Gastrocnemius medialis (tissue), 4 donors: ENCODE data around the gene MYBPH.

ENCODE experiments used
- CTCF ChIP-seq, 5 experiments: fragments of 450-650 bp in 3 of 5; fragments of 200-600 bp in 2 of 5; sonication (generic) in 2 of 5; IDR thresholded peaks in 4 of 5; conservative IDR thresholded peaks in 1 of 5; 1 replicate in 4 of 5; 2 replicates in 1 of 5; pipeline ENCODE4 v1.5.1; 2016 to 2019; ENCODE audit warnings: antibody characterized with exemption in 5 of 5, mild to moderate bottlenecking in 3 of 5, moderate library complexity in 3 of 5
- POLR2A ChIP-seq, 2 donors: fragments of 450-650 bp; IDR thresholded peaks; one replicate each; pipeline ENCODE4 v1.6.1; 2017; ENCODE audit warnings: antibody characterized with exemption in 2 of 2, mild to moderate bottlenecking in 2 of 2, moderate library complexity in 2 of 2

GRCh38 chr1:203201516-203202205 is 26.0 kb upstream of the MYBPH start:
- TF ChIP-seq POLR2A (IDR thresholded peaks at IDR 0.05) (no peak), CTCF (IDR thresholded peaks at IDR 0.05 in 4 of 5, conservative IDR thresholded peaks at IDR 0.05 in 1 of 5) (no peak)
